Activated CD8-positive, alpha-beta memory T cell treated with anti-CD3 and anti-CD28 coated beads for 4 hours (primary cell): Measurements from ENCODE around the gene ATP6V1G2.
"Not testable (repeated sequence)": the region's sequence is repeated elsewhere in the genome, so short reads cannot be mapped to it uniquely, and the experiment has no call there.

Source experiments
- DNase-seq, 2 donors: peaks; one replicate each; pipeline ENCODE4 v3.0.0-alpha.2; 2020; ENCODE audit warnings: low read depth in 2 of 2

ATP6V1G2 gene

GRCh38 chr6:31529329-31530150, 16.9 kb downstream of the ATP6V1G2 start:
- no peak for DNase-seq

- no peak for DNase-seq
Measured at GRCh38 chr6:31528821-31529328, 17.5 kb downstream of the ATP6V1G2 start, which contains the start of gene MCCD1. Gene MCCD1, plus strand, starts transcription at chr6:31528962. Its CDS starts 53 bp downstream, at chr6:31529015.

- DNase-seq, result no peak
Measured at GRCh38 chr6:31528307-31528777, 18.1 kb downstream of the ATP6V1G2 start.

GRCh38 chr6:31525932-31526591, 20.3 kb downstream of the ATP6V1G2 start:
- DNase-seq, result no peak

- no peak for DNase-seq
Measured at GRCh38 chr6:31525553-31525931, 20.9 kb downstream of the ATP6V1G2 start.

- DNase-seq, result no peak
Measured at GRCh38 chr6:31521835-31522234, 24.6 kb downstream of the ATP6V1G2 start.

GRCh38 chr6:31513456-31514165, 32.8 kb downstream of the ATP6V1G2 start:
- DNase-seq, result no peak

- DNase-seq, result no peak
Measured at GRCh38 chr6:31510007-31510406, 36.4 kb downstream of the ATP6V1G2 start.

GRCh38 chr6:31509036-31509435, 37.4 kb downstream of the ATP6V1G2 start:
- DNase-seq, result not testable (repeated sequence)

GRCh38 chr6:31502586-31502985, 43.8 kb downstream of the ATP6V1G2 start:
- no peak for DNase-seq

- DNase-seq, result not testable (repeated sequence)
Measured at GRCh38 chr6:31499648-31500047, 46.8 kb downstream of the ATP6V1G2 start.

GRCh38 chr6:31498748-31499147, 47.7 kb downstream of the ATP6V1G2 start:
- DNase-seq, result no peak

GRCh38 chr6:31497531-31498476, 48.6 kb downstream of the ATP6V1G2 start, which contains the start of gene MICB:
Gene MICB, plus strand, starts transcription at chr6:31498145. Its CDS starts 49 bp downstream, at chr6:31498194.
- peak; percentile 72 to 75 for DNase-seq

- DNase-seq, result not testable (repeated sequence)
Measured at GRCh38 chr6:31496826-31497225, 49.6 kb downstream of the ATP6V1G2 start.

- no peak for DNase-seq
Measured at GRCh38 chr6:31495580-31495979, 50.8 kb downstream of the ATP6V1G2 start.
